Endothelial cell of umbilical vein (primary cell): ENCODE results near the gene LHX6. TPM values are rescaled to one million over a fixed set of nuclear protein-coding genes. Genes with fewer than 3 reads are reported as not detected.

ENCODE experiments used
- BruUV-seq: library from RNA; stranded (reverse); fragments of 400-500 nt; replicated peaks from 2 replicates; lab custom pipeline; 2021; lab: Mats Ljungman, UMichigan
- CTCF ChIA-PET: fragments of 300-600, 350-600 bp; sonication (Branson Sonifier 250); formaldehyde crosslinking; loops from one replicate; lab custom pipeline; 2021; ENCODE audit warnings: antibody characterized with exemption, inconsistent platforms; lab: Charles Lee
- POLR2A ChIA-PET: fragments of 300-600, 350-600 bp; sonication (Branson Sonifier 250); formaldehyde crosslinking; loops from one replicate; lab custom pipeline; 2021; ENCODE audit warnings: antibody characterized with exemption, inconsistent platforms; lab: Charles Lee
- DNase-seq: peaks from one replicate; pipeline ENCODE4 v3.0.0-alpha.2; 2011; ENCODE audit warnings: low read depth, low spot score
- FAIRE-seq: peaks from 2 replicates; lab custom pipeline; 2011; peaks lifted over from hg19 to GRCh38; lab: Jason Lieb, UNC
- H2AFZ ChIP-seq: 2 replicates; pipeline ENCODE4 v1.6.0; 2012; ENCODE audit warnings: low read depth, low read length, control low read depth, inconsistent platforms
- H3K27ac ChIP-seq: 2 replicates; pipeline ENCODE4 v1.5.1; 2011; ENCODE audit warnings: low read depth, mild to moderate bottlenecking, control low read depth, low read length, moderate library complexity; ENCODE audit not compliant: insufficient read depth
- H3K27me3 ChIP-seq, 2 experiments: 2 replicates each; pipeline versions ENCODE4 v1.6.0 to v1.6.1; 2011; ENCODE audit warnings: low read length in 2 of 2, mixed read lengths in 1 of 2; ENCODE audit not compliant: control insufficient read depth in 2 of 2, insufficient read depth in 2 of 2
- H3K36me3 ChIP-seq, 2 experiments: 2 replicates in 1 of 2; 3 replicates in 1 of 2; pipeline ENCODE4 v1.5.1; 2011; ENCODE audit warnings: low read length in 2 of 2, mild to moderate bottlenecking in 1 of 2, moderate library complexity in 1 of 2; ENCODE audit not compliant: control insufficient read depth in 2 of 2, insufficient read depth in 2 of 2; ENCODE audit errors: extremely low read depth in 1 of 2
- H3K4me1 ChIP-seq: 3 replicates; pipeline ENCODE4 v1.5.1; 2011; ENCODE audit warnings: mild to moderate bottlenecking, low read length; ENCODE audit not compliant: control insufficient read depth, insufficient read depth; ENCODE audit errors: extremely low read depth
- H3K4me2 ChIP-seq: 2 replicates; pipeline ENCODE4 v1.6.1; 2011; ENCODE audit warnings: low read length, control low read depth, mixed read lengths; ENCODE audit not compliant: insufficient read depth
- H3K4me3 ChIP-seq, 3 experiments: fragments of 200-600 bp in 1 of 3; sonication (generic), shearing (Covaris generic) in 1 of 3; replicated peaks in 1 of 3; 2 replicates each; pipeline ENCODE4 v1.5.1; 2011 to 2016; ENCODE audit warnings: control low read depth in 3 of 3, low read length in 3 of 3, mild to moderate bottlenecking in 2 of 3, inconsistent platforms in 1 of 3, low read depth in 1 of 3, moderate library complexity in 1 of 3; ENCODE audit not compliant: insufficient read depth in 1 of 3
- H3K79me2 ChIP-seq: 2 replicates; pipeline ENCODE4 v1.6.0; 2012; ENCODE audit warnings: low read length, inconsistent platforms; ENCODE audit not compliant: control insufficient read depth, insufficient read depth
- H3K9ac ChIP-seq: replicated peaks from 2 replicates; pipeline ENCODE3; 2011; ENCODE audit warnings: low read length, control low read depth; ENCODE audit not compliant: insufficient read depth; ENCODE audit errors: extremely low read depth
- H3K9me1 ChIP-seq: replicated peaks from 3 replicates; pipeline ENCODE4 v1.6.0; 2011; ENCODE audit warnings: mild to moderate bottlenecking, low read length; ENCODE audit not compliant: control insufficient read depth, insufficient read depth; ENCODE audit errors: extremely low read depth
- H3K9me3 ChIP-seq: replicated peaks from 2 replicates; pipeline ENCODE4 v1.5.1; 2012; ENCODE audit warnings: low read length, inconsistent platforms; ENCODE audit not compliant: control insufficient read depth, insufficient read depth
- H4K20me1 ChIP-seq: replicated peaks from 2 replicates; pipeline ENCODE3; 2011; ENCODE audit warnings: mild to moderate bottlenecking, low read length; ENCODE audit not compliant: control insufficient read depth, insufficient read depth; ENCODE audit errors: extremely low read depth
- CTCF ChIP-seq, 2 donors: IDR thresholded peaks; 1 replicate in 1 of 2; 2 replicates in 1 of 2; pipeline ENCODE4 v1.5.1; 2011; ENCODE audit warnings: low read length in 2 of 2, mild to moderate bottlenecking in 2 of 2, moderate library complexity in 2 of 2, control low read depth in 1 of 2, inconsistent platforms in 1 of 2, low read depth in 1 of 2; ENCODE audit not compliant: insufficient read depth in 1 of 2; ENCODE audit errors: extremely low read depth in 1 of 2
- EZH2 ChIP-seq: IDR thresholded peaks from 2 replicates; pipeline ENCODE4 v1.6.1; 2012; ENCODE audit warnings: borderline replicate concordance, low read depth, mild to moderate bottlenecking, moderate library complexity, low read length, inconsistent platforms; ENCODE audit not compliant: severe bottlenecking
- FOS ChIP-seq: IDR thresholded peaks from 2 replicates; pipeline ENCODE4 v1.6.1; 2011; ENCODE audit warnings: mild to moderate bottlenecking, low read length, moderate library complexity, borderline replicate concordance; ENCODE audit not compliant: insufficient read depth
- GATA2 ChIP-seq: IDR thresholded peaks from 2 replicates; pipeline ENCODE4 v1.7.0; 2011; ENCODE audit warnings: low read depth, mild to moderate bottlenecking, moderate library complexity, mixed read lengths, low read length; ENCODE audit not compliant: insufficient read length, insufficient read depth
- JUN ChIP-seq: IDR thresholded peaks from 2 replicates; pipeline ENCODE4 v1.6.1; 2011; ENCODE audit warnings: borderline replicate concordance, low read depth; ENCODE audit not compliant: insufficient read length, insufficient read depth
- MYC ChIP-seq: IDR thresholded peaks from one replicate; pipeline ENCODE4 v1.6.1; 2011; ENCODE audit warnings: mild to moderate bottlenecking, low read depth, low read length
- POLR2A ChIP-seq: IDR thresholded peaks from 2 replicates; pipeline ENCODE4 v1.6.1; 2012; ENCODE audit warnings: low read depth, mild to moderate bottlenecking, control low read depth, low read length
- POLR2AphosphoS5 ChIP-seq: IDR thresholded peaks from 2 replicates; pipeline ENCODE4 v1.6.1; 2012; ENCODE audit warnings: low read depth, mild to moderate bottlenecking, control low read depth, low read length, moderate library complexity; ENCODE audit not compliant: insufficient read depth
- dilution Hi-C: fragments of 300-500 bp; cut with MboI; formaldehyde crosslinking; loops from one replicate; pipeline ENCODE4 v1.15.0; 2019; ENCODE audit warnings: low sequenced_read_pairs; ENCODE audit not compliant: extremely low pct_ligation_motif_present
- intact Hi-C: fragments of 100-400 bp; cut with micrococcal nuclease; formaldehyde crosslinking; loops from one replicate; pipeline ENCODE4 v1.10.0; 2022
- polyA plus RNA-seq, 4 experiments: library from polyadenylated mRNA; depleted of rRNA in 3 of 4; stranded (reverse) in 3 of 4; unstranded in 1 of 4; fragments of >200 nt; gene quantifications; 2 replicates each; pipeline versions ENCODE4 v1.2.1 to v1.2.3, GENCODE V29; 2011 to 2012; ENCODE audit warnings: missing spikeins in 1 of 4
- total RNA-seq: library from RNA; stranded (reverse); gene quantifications from 2 replicates; pipeline ENCODE4 v1.2.3, GENCODE V29; 2021
- TF ChIP-seq, protein P1 (sequence below): IDR thresholded peaks from 2 replicates; pipeline ENCODE4 v1.6.1; 2011; ENCODE audit not compliant: insufficient read depth, insufficient read length

Gene LHX6
- total and polyA plus RNA-seq, 2 donors (not counting 3 experiments of a cell fraction or from before 2014, with no cell fraction given) = 2.4 to 18.4 TPM

DNA sequence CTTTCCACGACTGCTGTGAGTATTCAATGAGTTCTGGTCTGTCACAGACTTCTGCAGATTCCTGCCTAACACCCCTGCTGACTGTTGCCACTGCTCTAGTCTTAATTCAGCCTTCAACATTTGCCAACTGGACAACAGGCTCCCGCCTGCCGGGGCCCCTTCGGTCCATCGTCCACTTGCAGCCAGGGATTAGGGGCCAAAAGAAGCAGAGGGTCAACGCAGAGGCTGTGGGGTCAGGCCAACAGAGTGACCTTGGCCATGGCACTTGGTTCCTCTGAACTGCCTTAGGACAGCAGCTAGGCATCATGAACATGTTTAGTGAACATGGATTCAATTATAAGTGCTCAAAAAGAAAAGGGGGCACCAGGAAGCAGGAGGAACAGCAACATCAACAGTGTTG lies 40.4 kb downstream of the LHX6 start:
- ChIA-PET CTCF (interaction anchor here (0.7 to 1.4 kb wide), 3 partner anchors 18 to 162 kb away, joined by 3 read pairs; no protein-coding TSS in a partner anchor), POLR2A (no interaction called here)
- Histone ChIP-seq H3K36me3 (no peaks in the 10 kb centered on the region), H3K27ac (no peak overlapping the region), H3K9me3 (no peaks in the 10 kb centered on the region), H3K4me3 (no peak overlapping the region), H3K9ac (no peak overlapping the region), H4K20me1 (no peaks in the 10 kb centered on the region), H3K4me2 (no peak overlapping the region), H2AFZ (no peak overlapping the region), H3K9me1 (no peaks in the 10 kb centered on the region), H3K4me1 (no peaks in the 10 kb centered on the region), H3K79me2 (no peaks in the 10 kb centered on the region), H3K27me3 (peaks cover 0 to 8% of the 10 kb centered on the region in 2 experiments)
- no peak for TF ChIP-seq FOS
- TF ChIP-seq POLR2A = no peak
- TF ChIP-seq JUN = no peak
- TF ChIP-seq MYC = no peak
- intact Hi-C loops = no loop called here
- DNase-seq (no peak), FAIRE-seq (no peak)
- no TSS peak for BruUV-seq
- dilution Hi-C loops = no loop called here

- TF ChIP-seq GATA2 (no peak), POLR2AphosphoS5 (no peak), CTCF (IDR thresholded peaks at IDR 0.05; ENCODE audit: extremely low read depth in 1 of 2, insufficient read depth in 1 of 2, low read depth in 1 of 2, low read length in 2 of 2) (no peak), EZH2 (no peak), POLR2A (no peak), JUN (no peak), FOS (no peak), MYC (no peak)
- TF ChIP-seq, protein P1, sequence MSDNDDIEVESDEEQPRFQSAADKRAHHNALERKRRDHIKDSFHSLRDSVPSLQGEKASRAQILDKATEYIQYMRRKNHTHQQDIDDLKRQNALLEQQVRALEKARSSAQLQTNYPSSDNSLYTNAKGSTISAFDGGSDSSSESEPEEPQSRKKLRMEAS = no peak
- Histone ChIP-seq H3K27ac (no peak overlapping the region), H2AFZ (no peak overlapping the region), H3K4me2 (no peak overlapping the region), H3K27me3 (peaks cover 6 to 18% of the 10 kb centered on the region in 2 experiments), H3K4me1 (no peaks in the 10 kb centered on the region), H3K9me3 (no peaks in the 10 kb centered on the region), H3K79me2 (no peaks in the 10 kb centered on the region), H3K9ac (no peak overlapping the region), H4K20me1 (no peaks in the 10 kb centered on the region), H3K4me3 (no peak overlapping the region), H3K36me3 (no peaks in the 10 kb centered on the region), H3K9me1 (no peaks in the 10 kb centered on the region)
- intact Hi-C loops = no loop called here
- no peak for DNase-seq
- no peak for FAIRE-seq
- BruUV-seq = no TSS peak
- CTCF ChIA-PET = interaction anchor here (0.8 to 1.4 kb wide), 4 partner anchors 36 to 164 kb away, joined by 3 to 4 read pairs (median 3); no protein-coding TSS in a partner anchor
- dilution Hi-C loops = no loop called here
- POLR2A ChIA-PET = no interaction called here
Measured at GRCh38 chr9:122186777-122187470, 41.8 kb downstream of the LHX6 start.
